ENCODE measurements around the gene APLP2.

Gene APLP2

GRCh38 chr11:130122141-130122575, 52.5 kb downstream of the APLP2 start:
- TF ChIP-seq CEBPB (IDR thresholded peaks at IDR 0.05) = no peak
- no peak for TF ChIP-seq MAX (IDR thresholded peaks at IDR 0.05)
- no peak for TF ChIP-seq YY1 (IDR thresholded peaks at IDR 0.05; ENCODE audit: low read depth)
- no peak for TF ChIP-seq TEAD4 (IDR thresholded peaks at IDR 0.05)
- TF ChIP-seq TAF1 (IDR thresholded peaks at IDR 0.05; ENCODE audit: low read depth) = no peak
- TF ChIP-seq CREB1 (IDR thresholded peaks at IDR 0.05; ENCODE audit: low read depth) = no peak
- TF ChIP-seq EP300 (IDR thresholded peaks at IDR 0.05; ENCODE audit: borderline replicate concordance) = no peak

GRCh38 chr11:130123414-130124040, 53.8 kb downstream of the APLP2 start:
- TF ChIP-seq USF1 (IDR thresholded peaks at IDR 0.05) = no peak
- no peak for TF ChIP-seq NFIC (IDR thresholded peaks at IDR 0.05)
- TF ChIP-seq YY1 (IDR thresholded peaks at IDR 0.05; ENCODE audit: low read depth) = no peak
- no peak for TF ChIP-seq MAX (IDR thresholded peaks at IDR 0.05)
- no peak for TF ChIP-seq FOXM1 (IDR thresholded peaks at IDR 0.05; ENCODE audit: borderline replicate concordance, low read depth)
- TF ChIP-seq REST (IDR thresholded peaks at IDR 0.05; ENCODE audit: low read depth) = no peak
- no peak for TF ChIP-seq TCF12 (IDR thresholded peaks at IDR 0.05; ENCODE audit: low read depth)
- TF ChIP-seq TAF1 (IDR thresholded peaks at IDR 0.05; ENCODE audit: low read depth) = no peak
- TF ChIP-seq CREB1 (IDR thresholded peaks at IDR 0.05; ENCODE audit: low read depth) = no peak
- no peak for TF ChIP-seq ZBTB7A (IDR thresholded peaks at IDR 0.05; ENCODE audit: low read depth)
- TF ChIP-seq EGR1 (IDR thresholded peaks at IDR 0.05) = no peak

DNA sequence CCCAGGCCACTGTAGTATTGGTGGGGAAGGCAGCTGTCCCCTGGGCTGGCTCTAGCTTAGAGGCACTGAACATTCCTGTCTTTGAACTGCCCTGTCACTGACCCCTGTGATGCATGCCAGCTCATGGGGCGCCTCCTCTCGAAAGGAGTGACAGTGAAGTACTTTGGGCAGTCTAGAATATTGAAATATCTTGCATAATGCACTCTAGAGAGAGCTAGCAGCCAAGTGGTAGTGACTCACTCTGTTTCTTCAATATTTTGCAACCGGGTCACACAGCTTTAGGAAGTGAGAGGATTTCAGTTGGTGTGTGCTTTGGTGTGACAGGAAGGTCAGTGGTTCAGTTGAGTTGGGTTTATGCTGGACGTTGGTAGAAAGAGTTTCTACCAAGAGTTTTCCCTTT, 54.4 kb downstream of the APLP2 start:
- TF ChIP-seq CEBPB (IDR thresholded peaks at IDR 0.05) (no peak), NFIC (IDR thresholded peaks at IDR 0.05) (no peak), ZBTB7A (IDR thresholded peaks at IDR 0.05; ENCODE audit: low read depth) (no peak)

DNA sequence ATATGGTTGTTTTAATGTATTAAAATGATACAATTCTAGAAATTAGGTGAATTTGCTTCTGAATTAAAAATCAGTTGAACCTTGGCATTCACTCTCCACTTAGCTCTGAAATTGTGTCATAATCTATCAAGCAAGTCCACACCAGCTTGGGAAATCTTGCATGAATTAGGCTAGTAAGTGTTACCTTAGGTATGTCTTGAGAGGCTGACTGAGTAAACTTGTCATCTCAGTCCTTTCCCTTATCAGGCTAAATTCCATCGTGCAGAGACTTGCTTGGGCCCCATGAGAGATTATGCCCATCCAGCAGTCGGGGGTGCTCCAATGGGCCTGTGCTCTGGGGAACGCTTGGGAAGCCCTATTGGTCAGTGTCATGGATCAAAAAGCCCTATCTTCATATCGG, 55.9 kb downstream of the APLP2 start:
- TF ChIP-seq FOXM1 (IDR thresholded peaks at IDR 0.05; ENCODE audit: borderline replicate concordance, low read depth) (no peak), MAX (IDR thresholded peaks at IDR 0.05) (no peak), NFIC (IDR thresholded peaks at IDR 0.05) (no peak), USF1 (IDR thresholded peaks at IDR 0.05) (no peak), TEAD4 (IDR thresholded peaks at IDR 0.05) (no peak), REST (IDR thresholded peaks at IDR 0.05; ENCODE audit: low read depth) (no peak), CEBPB (IDR thresholded peaks at IDR 0.05) (no peak), RAD21 (IDR thresholded peaks at IDR 0.05; ENCODE audit: low read depth) (no peak), TCF12 (IDR thresholded peaks at IDR 0.05; ENCODE audit: low read depth) (no peak), EGR1 (IDR thresholded peaks at IDR 0.05) (no peak), ZBTB7A (IDR thresholded peaks at IDR 0.05; ENCODE audit: low read depth) (no peak), TAF1 (IDR thresholded peaks at IDR 0.05; ENCODE audit: low read depth) (no peak), CREB1 (IDR thresholded peaks at IDR 0.05; ENCODE audit: low read depth) (no peak), YY1 (IDR thresholded peaks at IDR 0.05; ENCODE audit: low read depth) (no peak), EP300 (IDR thresholded peaks at IDR 0.05; ENCODE audit: borderline replicate concordance) (no peak)

DNA sequence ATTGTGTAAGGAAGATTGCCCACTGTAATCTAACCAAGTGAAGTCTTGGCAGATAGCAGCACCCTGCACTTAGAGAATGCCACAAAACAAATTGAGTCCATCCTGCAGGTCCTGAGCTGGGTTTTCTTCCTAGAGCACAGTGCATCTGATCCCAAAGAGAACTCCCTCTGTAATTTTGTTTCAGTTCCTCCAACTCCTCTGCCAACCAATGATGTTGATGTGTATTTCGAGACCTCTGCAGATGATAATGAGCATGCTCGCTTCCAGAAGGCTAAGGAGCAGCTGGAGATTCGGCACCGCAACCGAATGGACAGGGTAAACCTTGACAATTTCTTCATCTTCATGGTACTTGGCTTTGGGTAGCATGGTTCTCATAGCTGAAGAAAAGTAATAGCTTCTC, 56.8 kb downstream of the APLP2 start:
- TF ChIP-seq RAD21 (IDR thresholded peaks at IDR 0.05; ENCODE audit: low read depth) = no peak
- no peak for TF ChIP-seq REST (IDR thresholded peaks at IDR 0.05; ENCODE audit: low read depth)
- no peak for TF ChIP-seq CREB1 (IDR thresholded peaks at IDR 0.05; ENCODE audit: low read depth)
- no peak for TF ChIP-seq USF1 (IDR thresholded peaks at IDR 0.05)
- no peak for TF ChIP-seq NFIC (IDR thresholded peaks at IDR 0.05)

Data from Ishikawa (cell line).